GM12878 (cell line): ENCODE measurements around the gene MAGI1.

Source experiments
- NR2C2 ChIP-seq: IDR thresholded peaks from 2 replicates; pipeline ENCODE4 v1.6.1; 2011; ENCODE audit warnings: borderline replicate concordance, low read depth; ENCODE audit not compliant: control insufficient read depth, insufficient read length
- SMC3 ChIP-seq: IDR thresholded peaks from 2 replicates; pipeline ENCODE4 v1.6.1; 2011; ENCODE audit warnings: low read length, improper control_type of control experiment, borderline replicate concordance

GRCh38 chr3:65671004-65671403, 367.7 kb downstream of the MAGI1 start:
- TF ChIP-seq SMC3 = no peak
- TF ChIP-seq NR2C2 = no peak
